AML-193 (cell line): ENCODE measurements around the gene RTN3.
A peak's percentile ranks its signal among the peaks of the same experiment; 100 is the strongest.

Experiments
- DNase-seq, 2 experiments: peaks; one replicate each; lab custom pipeline; 2025; lab: John Stamatoyannopoulos, UW

The RTN3 gene

GRCh38 chr11:63683133-63683991 lies 2.1 kb downstream of the RTN3 start:
- peak; percentile 45 to 52 for DNase-seq

GRCh38 chr11:63685158-63685721 lies 3.9 kb downstream of the RTN3 start:
- peak; percentile 59 to 70 for DNase-seq

DNA sequence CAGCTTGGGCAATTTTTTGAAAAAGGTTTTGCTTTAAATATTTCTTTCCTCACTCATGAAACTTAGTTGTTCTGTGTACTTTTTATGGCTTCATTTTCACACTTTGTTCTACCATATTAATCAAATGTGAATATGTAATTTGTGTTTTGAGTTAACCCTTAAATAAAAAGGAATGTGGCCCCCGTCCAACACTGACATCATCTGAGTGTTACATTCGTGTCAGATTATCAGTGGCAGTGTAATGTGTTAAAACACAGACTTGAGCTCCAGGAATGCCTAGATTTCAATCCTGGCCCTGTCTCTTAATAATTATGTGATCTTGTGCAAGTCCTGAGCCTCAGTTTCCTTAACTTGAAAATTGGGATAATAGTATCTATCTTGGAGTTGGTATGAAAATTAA lies 5.6 kb downstream of the RTN3 start:
- DNase-seq = no peak

DNA sequence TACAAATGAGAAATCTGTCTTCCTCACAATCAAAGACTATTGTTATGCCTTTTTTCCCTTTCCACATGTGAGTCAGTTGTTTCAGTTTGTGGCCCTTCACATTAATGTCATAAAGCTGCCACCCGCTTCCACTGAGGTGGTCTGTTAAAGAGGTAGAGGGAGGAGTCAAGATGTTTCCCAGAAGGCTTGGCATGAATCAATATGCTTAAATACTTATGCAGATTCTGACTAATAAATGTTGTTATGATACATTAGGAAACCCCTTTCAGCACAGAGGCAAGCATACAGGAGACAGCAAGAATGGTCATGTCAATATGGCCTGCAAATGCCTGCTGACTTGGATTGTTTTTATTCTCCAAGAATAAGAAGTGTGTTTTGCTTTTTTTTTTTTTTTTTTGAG lies 6.5 kb downstream of the RTN3 start:
- DNase-seq = no peak

DNA sequence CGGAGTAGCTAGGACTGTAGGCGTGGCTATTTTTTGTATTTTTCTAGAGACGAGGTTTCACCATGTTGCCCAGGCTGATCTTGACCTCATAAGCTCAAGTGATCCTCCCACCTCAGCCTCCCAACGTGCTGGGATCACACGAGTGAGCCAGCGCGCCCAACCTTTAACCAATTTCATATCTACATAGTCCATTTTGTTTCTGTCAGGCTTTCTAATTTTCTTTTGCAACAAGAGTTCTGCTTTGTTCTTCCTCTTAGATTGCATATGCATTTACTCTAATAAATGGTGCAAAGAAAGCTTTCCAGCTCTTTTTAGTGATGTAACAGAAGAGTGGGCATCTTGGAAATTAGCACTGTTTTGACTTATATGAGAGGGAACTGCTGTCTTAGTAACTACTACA lies 13.3 kb downstream of the RTN3 start:
- peak in 1 of 2 experiments; percentile 10 for DNase-seq

- DNase-seq = no peak
Observed at GRCh38 chr11:63698976-63699733, 17.9 kb downstream of the RTN3 start.

DNA sequence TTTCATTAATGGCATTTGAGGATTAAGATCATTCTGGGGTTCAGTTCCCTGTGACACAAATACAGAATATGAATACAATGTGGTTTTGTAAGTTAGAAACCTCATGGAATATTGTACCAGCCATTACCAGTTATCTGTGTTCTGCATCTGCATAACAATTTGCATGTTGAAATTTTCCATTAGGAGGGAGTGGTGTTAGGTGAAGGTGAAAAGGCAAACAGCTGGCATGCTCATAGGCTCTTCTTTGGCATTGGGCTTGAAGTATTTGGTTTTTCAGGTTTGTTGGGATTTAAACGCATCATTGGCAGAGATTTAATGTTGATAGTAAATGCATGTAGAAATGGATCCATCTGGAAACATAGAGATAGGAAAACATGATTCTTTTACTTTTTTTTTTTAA lies 18.6 kb downstream of the RTN3 start:
- DNase-seq = no peak

DNA sequence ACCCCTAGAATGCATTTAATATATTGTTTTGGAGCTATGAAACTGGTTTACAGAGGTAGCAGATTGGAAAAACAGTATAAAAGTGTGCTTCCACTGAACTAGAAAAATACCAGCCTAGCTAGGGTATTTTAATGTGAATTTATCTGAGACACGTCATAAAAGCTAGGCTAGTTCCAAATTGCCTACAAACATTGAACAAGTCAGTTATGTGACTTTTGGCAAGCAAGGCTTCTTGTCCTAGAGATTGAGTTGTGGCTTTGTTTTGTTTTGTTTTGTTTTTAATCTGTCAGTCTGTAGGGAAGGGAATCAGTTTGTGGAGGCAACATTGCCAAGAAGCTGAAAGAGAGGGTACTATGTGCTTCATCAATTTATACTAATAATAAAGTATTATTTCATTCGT lies 24.2 kb downstream of the RTN3 start:
- DNase-seq = no peak

DNA sequence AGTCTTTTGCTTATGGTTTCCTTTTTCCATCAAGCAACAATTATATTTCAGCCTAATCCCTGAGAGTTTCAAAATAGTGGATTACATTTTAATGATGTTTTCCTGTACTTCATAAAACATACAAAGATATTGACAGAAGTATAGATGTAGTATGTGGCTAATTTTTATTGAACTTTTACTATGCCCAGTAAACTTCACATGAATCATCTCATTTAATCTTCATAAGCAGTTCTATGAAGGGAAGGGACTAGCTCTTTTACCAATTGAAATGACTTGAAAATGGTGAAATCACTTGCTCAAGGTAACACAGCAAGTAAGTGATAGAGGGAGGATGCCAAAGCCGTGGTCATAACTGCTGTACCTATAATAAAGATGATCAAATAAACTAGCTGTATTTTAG lies 27.5 kb downstream of the RTN3 start:
- DNase-seq = no peak

GRCh38 chr11:63709336-63709884 lies 28.1 kb downstream of the RTN3 start:
- DNase-seq = no peak

DNA sequence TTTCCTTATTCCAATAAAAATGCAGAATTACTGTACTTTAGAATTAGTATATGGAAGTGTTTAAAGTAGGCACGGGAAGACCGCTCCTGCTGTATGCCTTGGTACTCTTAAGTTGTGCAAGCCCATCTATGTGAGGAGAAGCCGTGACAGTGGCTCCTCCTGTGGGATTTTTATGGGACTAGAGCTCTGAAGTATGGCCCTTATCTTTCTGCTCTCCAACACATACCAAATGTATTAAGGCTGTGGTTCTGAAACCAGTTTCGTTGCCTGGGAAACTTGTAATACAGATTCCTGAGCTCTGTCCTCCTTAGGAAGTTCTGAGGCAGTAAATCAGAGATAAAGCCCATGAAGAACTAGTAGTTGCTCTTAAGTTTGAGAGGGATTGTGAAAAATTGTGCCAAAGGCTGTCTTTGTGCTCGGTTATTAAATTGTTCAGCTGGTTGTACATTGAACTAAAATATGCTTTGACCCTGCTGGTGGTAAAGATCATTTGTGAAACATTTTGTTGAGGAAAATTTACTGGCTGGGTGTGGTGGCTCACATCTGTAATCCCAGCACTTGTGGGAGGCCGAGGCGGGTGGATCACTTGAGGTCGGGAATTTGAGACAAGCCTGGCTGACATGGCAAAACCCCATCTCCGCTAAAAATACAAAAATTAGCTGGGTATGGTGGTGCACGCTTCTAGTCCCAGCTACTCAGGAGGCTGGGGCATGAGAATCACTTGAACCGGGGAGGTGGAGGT lies 29.3 kb downstream of the RTN3 start:
- DNase-seq = no peak

GRCh38 chr11:63711838-63712237 lies 30.5 kb downstream of the RTN3 start:
- DNase-seq = no peak

DNA sequence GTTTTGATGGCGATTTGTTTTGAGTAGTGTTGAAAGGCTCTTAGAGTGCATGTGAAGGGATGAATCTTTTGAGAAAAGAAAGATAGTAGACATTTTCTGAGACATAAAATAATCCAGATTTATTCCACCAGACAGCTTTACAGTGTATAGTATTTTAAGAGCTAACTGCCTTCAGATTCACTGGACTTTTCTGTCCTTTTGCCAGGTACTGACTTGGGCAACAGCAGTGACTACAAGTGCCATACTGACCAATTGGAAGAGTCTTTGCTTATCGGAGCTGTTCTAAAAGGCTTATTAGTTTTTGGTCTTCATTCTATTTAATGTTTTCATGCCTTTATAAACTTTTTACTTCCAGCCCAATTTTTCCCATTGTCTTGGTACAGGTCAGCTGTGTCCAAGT lies 32.5 kb downstream of the RTN3 start:
- DNase-seq = no peak

GRCh38 chr11:63716046-63716445 lies 34.7 kb downstream of the RTN3 start:
- no peak for DNase-seq

- no peak for DNase-seq
Observed at GRCh38 chr11:63719001-63719400, 37.7 kb downstream of the RTN3 start.

- DNase-seq = no peak
Observed at GRCh38 chr11:63719987-63720386, 38.7 kb downstream of the RTN3 start.

- DNase-seq = no peak
Observed at GRCh38 chr11:63720611-63721010, 39.3 kb downstream of the RTN3 start.

DNA sequence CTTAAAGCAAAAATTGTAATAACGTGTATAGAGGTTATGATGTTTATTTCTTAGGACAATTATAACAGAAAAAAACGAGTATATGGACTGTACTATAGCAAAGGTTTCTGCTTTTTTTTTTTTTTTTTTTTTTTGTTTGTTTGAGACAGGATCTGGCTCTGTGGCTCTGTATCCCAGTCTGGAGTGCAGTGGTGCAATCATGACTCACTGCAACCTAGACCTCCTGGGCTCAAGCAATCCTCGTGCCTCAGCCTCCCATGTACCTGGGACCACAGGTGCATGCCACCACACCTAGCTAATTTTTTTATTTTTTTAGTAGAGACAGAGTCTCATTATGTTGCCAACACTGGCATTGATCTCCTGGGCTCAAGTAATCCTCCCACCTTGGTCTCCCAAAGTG lies 48.0 kb downstream of the RTN3 start:
- DNase-seq = no peak

- DNase-seq = no peak
Observed at GRCh38 chr11:63736864-63737263, 55.6 kb downstream of the RTN3 start.

DNA sequence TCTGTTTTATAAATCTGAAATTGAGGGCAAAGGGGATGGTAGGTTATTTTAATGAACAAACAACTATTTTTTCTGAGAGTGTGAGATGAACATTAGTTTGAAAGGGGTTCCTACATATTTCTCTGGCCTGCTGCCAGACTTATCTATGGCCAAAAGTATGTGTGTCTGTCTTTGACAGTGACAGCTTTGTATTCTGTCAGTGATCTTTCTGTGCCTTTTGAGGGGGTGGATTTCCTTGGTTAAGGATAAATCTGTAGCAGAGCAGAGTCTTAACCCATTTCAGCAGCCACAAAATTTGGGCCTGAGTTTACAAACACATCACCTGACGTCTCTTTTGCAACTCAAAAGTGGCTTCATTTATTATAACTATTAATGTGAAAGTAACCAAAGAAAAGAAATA lies 56.4 kb downstream of the RTN3 start:
- no peak for DNase-seq

- peak; percentile 60 to 67 for DNase-seq
Observed at GRCh38 chr11:63738720-63739360, 57.5 kb downstream of the RTN3 start.
